CD14-positive monocyte (primary cell): ENCODE data around the gene RNF19B. TPM values are rescaled to one million over a fixed set of nuclear protein-coding genes. Genes with fewer than 3 reads are reported as not detected.

Source experiments
- DNase-seq, 3 donors: peaks; one replicate each; pipeline ENCODE4 v3.0.0-alpha.2; 2011 to 2022
- H2AFZ ChIP-seq: 2 replicates; pipeline ENCODE4 v1.6.0; 2012; ENCODE audit warnings: mild to moderate bottlenecking, low read depth, low read length, inconsistent platforms; ENCODE audit not compliant: insufficient read depth, poor library complexity, severe bottlenecking
- H3K27ac ChIP-seq, 2 donors: 1 replicate in 1 of 2; 2 replicates in 1 of 2; pipeline ENCODE4 v1.5.1; 2012 to 2013; ENCODE audit warnings: low read length in 2 of 2, control low read depth in 1 of 2, inconsistent platforms in 1 of 2, low read depth in 1 of 2, mild to moderate bottlenecking in 1 of 2
- H3K27me3 ChIP-seq, 2 donors: one replicate each; pipeline versions ENCODE4 v1.6.0 to v1.6.1; 2011 to 2013; ENCODE audit warnings: low read length in 2 of 2; ENCODE audit not compliant: control insufficient read depth in 2 of 2, insufficient read depth in 2 of 2
- H3K36me3 ChIP-seq, 2 donors: replicated peaks in 1 of 2; 1 replicate in 1 of 2; 2 replicates in 1 of 2; pipeline versions ENCODE4 v1.5.1 to v1.6.1; 2012 to 2013; ENCODE audit warnings: low read length in 2 of 2, control low read depth in 1 of 2, inconsistent platforms in 1 of 2, mild to moderate bottlenecking in 1 of 2; ENCODE audit not compliant: insufficient read depth in 2 of 2, control insufficient read depth in 1 of 2
- H3K4me1 ChIP-seq, 2 donors: 1 replicate in 1 of 2; 2 replicates in 1 of 2; pipeline versions ENCODE4 v1.5.1 to v1.6.1; 2012 to 2013; ENCODE audit warnings: low read length in 2 of 2, control low read depth in 1 of 2, inconsistent platforms in 1 of 2, mild to moderate bottlenecking in 1 of 2, moderate library complexity in 1 of 2; ENCODE audit not compliant: insufficient read depth in 2 of 2, control insufficient read depth in 1 of 2
- H3K4me2 ChIP-seq: replicated peaks from 2 replicates; pipeline ENCODE3; 2012; ENCODE audit warnings: low read length, moderate library complexity, mild to moderate bottlenecking; ENCODE audit not compliant: poor library complexity, severe bottlenecking; ENCODE audit errors: extremely low read depth
- H3K4me3 ChIP-seq, 3 experiments: fragments of 200-600 bp in 1 of 3; sonication (generic) in 1 of 3; replicated peaks in 1 of 3; 1 replicate in 2 of 3; 2 replicates in 1 of 3; pipeline ENCODE4 v1.5.1; 2011 to 2013; ENCODE audit warnings: low read length in 3 of 3, mild to moderate bottlenecking in 3 of 3, control low read depth in 2 of 3, low read depth in 2 of 3, inconsistent platforms in 1 of 3, moderate library complexity in 1 of 3
- H3K79me2 ChIP-seq: 2 replicates; pipeline ENCODE4 v1.6.0; 2012; ENCODE audit warnings: mild to moderate bottlenecking, control low read depth, inconsistent platforms, low read length, moderate library complexity; ENCODE audit not compliant: insufficient read depth
- H3K9ac ChIP-seq: 2 replicates; pipeline ENCODE4 v1.6.0; 2017; ENCODE audit warnings: low read length, mild to moderate bottlenecking; ENCODE audit not compliant: insufficient read depth, poor library complexity, severe bottlenecking
- H3K9me3 ChIP-seq, 2 donors: replicated peaks in 1 of 2; 1 replicate in 1 of 2; 2 replicates in 1 of 2; pipeline versions ENCODE4 v1.5.1 to v1.6.1; 2012 to 2013; ENCODE audit warnings: low read length in 2 of 2, control low read depth in 1 of 2; ENCODE audit not compliant: control insufficient read depth in 1 of 2, insufficient read depth in 1 of 2
- H4K20me1 ChIP-seq: 2 replicates; pipeline ENCODE4 v1.6.0; 2012; ENCODE audit warnings: mild to moderate bottlenecking, low read length, control low read depth, moderate library complexity; ENCODE audit not compliant: insufficient read depth
- H3K27ac Mint-ChIP-seq, 7 donors: one replicate each; pipeline ENCODE4 v1.8.0; 2020; ENCODE audit warnings: mild to moderate bottlenecking in 7 of 7, mixed read lengths in 7 of 7, moderate library complexity in 6 of 7, inconsistent platforms in 2 of 7
- H3K27me3 Mint-ChIP-seq, 3 donors: one replicate each; pipeline ENCODE4 v1.8.0; 2021 to 2022; ENCODE audit warnings: low read depth in 3 of 3, mild to moderate bottlenecking in 3 of 3, mixed read lengths in 3 of 3, moderate library complexity in 3 of 3, inconsistent platforms in 1 of 3
- H3K36me3 Mint-ChIP-seq, 2 donors: one replicate each; pipeline ENCODE4 v1.8.0; 2020; ENCODE audit warnings: mixed read lengths in 2 of 2, inconsistent platforms in 1 of 2, mild to moderate bottlenecking in 1 of 2
- H3K4me1 Mint-ChIP-seq: one replicate; pipeline ENCODE4 v1.8.0; 2020; ENCODE audit warnings: mild to moderate bottlenecking, mixed read lengths
- H3K4me3 Mint-ChIP-seq, 2 donors: one replicate each; pipeline ENCODE4 v1.8.0; 2020; ENCODE audit warnings: mild to moderate bottlenecking in 2 of 2, mixed read lengths in 2 of 2, moderate library complexity in 1 of 2
- H3K9me3 Mint-ChIP-seq, 7 donors: one replicate each; pipeline ENCODE4 v1.8.0; 2020 to 2022; ENCODE audit warnings: mixed read lengths in 7 of 7, mild to moderate bottlenecking in 6 of 7, moderate library complexity in 6 of 7, inconsistent platforms in 2 of 7
- WGBS: methylation state at CpG from one replicate; pipeline ENCODE4 v1.1.5; 2013; ENCODE audit warnings: missing lambda C conversion rate; ENCODE audit not compliant: insufficient coverage; 5-methylcytosine and 5-hydroxymethylcytosine counted together
- intact Hi-C, 2 donors: fragments of 100-400 bp; cut with micrococcal nuclease; formaldehyde crosslinking; loops; one replicate each; pipeline versions ENCODE4 v1.15.0 to v1.15.1; 2023
- polyA plus RNA-seq, 3 donors: library from polyadenylated mRNA; depleted of rRNA in 1 of 3; unstranded in 2 of 3; stranded (reverse) in 1 of 3; fragments of 300-500 nt in 2 of 3; fragments of >200 nt in 1 of 3; fragmentation: Illumina TruSeq in 2 of 3; gene quantifications; 1 replicate in 2 of 3; 2 replicates in 1 of 3; pipeline ENCODE4 v1.2.3, GENCODE V29; 2012 to 2021
- TF ChIP-seq, protein P1 (sequence below): fragments of 200-600 bp; IDR thresholded peaks from one replicate; pipeline ENCODE4 v1.8.0; 2022; ENCODE audit warnings: antibody characterized with exemption, mild to moderate bottlenecking

RNF19B gene
- polyA plus RNA-seq, 3 donors = 4.1 to 106 (median 5.8) TPM

DNA sequence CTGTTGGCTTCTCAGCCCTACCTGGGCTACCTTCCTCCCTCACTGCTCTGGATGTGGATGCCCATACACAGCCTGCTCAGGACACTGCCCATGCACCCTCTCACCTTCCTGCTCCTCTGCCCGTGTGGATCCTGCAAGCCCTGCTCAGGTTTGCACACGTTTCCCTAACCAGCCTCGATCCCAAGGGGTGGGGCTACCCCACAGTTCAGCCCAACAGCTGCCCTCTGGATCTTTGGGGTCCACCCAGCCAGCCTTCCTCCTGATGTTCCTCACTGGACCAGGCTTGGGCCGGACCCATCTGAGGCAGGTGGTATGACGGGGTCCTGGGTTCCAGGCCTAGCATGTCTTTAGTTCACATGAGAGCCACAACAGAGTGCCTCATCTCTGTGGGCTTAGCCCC lies 68.2 kb downstream of the RNF19B start:
- Mint-ChIP-seq H3K4me3 (no peak overlapping the region), H3K27ac (no peak overlapping the region), H3K36me3 (peaks cover 0 to 7% of the 10 kb centered on the region in 2 donors), H3K4me1 (peaks cover 18% of the 10 kb centered on the region), H3K9me3 (peaks cover 4 to 17% (median 12%) of the 10 kb centered on the region in 7 donors), H3K27me3 (peaks cover 70 to 96% (median 75%) of the 10 kb centered on the region in 3 donors)
- Histone ChIP-seq H3K27me3 (peaks cover 46 to 71% of the 10 kb centered on the region in 2 donors), H3K4me3 (no peak overlapping the region), H2AFZ (no peak overlapping the region), H4K20me1 (no peaks in the 10 kb centered on the region), H3K36me3 (no peaks in the 10 kb centered on the region), H3K27ac (no peak overlapping the region), H3K4me1 (peaks cover 4 to 16% of the 10 kb centered on the region in 2 donors), H3K9me3 (peaks cover 4 to 15% of the 10 kb centered on the region in 2 donors), H3K79me2 (no peaks in the 10 kb centered on the region), H3K4me2 (no peak overlapping the region), H3K9ac (no peak overlapping the region)
- 89% methylated on average over 5 of the region's 5 CpGs for WGBS
- TF ChIP-seq, protein P1, sequence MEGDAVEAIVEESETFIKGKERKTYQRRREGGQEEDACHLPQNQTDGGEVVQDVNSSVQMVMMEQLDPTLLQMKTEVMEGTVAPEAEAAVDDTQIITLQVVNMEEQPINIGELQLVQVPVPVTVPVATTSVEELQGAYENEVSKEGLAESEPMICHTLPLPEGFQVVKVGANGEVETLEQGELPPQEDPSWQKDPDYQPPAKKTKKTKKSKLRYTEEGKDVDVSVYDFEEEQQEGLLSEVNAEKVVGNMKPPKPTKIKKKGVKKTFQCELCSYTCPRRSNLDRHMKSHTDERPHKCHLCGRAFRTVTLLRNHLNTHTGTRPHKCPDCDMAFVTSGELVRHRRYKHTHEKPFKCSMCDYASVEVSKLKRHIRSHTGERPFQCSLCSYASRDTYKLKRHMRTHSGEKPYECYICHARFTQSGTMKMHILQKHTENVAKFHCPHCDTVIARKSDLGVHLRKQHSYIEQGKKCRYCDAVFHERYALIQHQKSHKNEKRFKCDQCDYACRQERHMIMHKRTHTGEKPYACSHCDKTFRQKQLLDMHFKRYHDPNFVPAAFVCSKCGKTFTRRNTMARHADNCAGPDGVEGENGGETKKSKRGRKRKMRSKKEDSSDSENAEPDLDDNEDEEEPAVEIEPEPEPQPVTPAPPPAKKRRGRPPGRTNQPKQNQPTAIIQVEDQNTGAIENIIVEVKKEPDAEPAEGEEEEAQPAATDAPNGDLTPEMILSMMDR = no peak
- DNase-seq = no peak
- intact Hi-C loops = no loop called here

DNA sequence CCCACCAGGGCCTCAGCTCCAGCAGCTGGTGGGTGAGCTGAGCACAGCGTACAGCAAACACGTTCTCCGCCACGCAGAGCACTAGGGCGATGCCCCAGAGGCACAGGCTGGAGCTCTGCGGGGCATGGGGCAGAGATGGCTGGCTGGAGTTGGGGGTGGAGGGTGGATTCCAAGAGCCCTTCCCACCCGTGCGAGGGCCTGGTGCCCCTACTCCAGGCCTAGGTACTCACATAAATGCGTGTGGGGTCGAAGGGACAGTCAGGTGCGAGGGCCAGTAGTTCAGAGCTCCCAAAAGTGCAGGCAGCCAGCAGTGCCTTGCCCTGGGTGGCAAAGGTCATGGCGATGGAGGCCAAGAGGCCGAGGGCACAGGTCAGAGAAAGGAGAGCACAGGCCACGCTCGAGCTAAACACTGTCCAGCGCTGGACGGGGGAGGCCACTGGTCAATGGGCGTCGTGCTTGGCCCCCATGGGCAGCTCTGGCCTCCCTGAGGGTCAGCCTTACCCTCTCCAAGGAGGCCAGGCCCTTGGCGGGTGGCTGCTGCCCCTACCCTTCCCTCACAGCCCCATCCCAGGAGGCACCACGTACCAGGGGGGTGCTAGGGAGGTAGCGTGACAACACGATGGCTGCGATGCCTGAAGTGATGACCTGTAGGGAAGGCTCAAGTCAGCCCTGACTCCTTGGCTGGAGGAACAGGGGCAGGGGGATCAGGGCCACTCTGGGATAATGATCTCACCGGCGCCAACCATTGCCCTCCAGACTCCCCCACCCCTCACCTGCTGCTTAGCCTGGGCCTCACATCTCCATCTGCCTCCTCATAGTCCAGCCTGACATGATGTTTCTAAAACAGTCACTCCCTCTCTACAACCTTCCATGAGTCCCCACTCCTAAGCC lies 69.0 kb downstream of the RNF19B start:
- peak overlapping the region in 1 of 7 donors; percentile 30 for H3K27ac Mint-ChIP-seq
- peaks cover 15% of the 10 kb centered on the region for H3K4me1 Mint-ChIP-seq
- peaks cover 44 to 74% of the 10 kb centered on the region in 2 donors for H3K27me3 ChIP-seq

More for the DNA sequence above, 69.0 kb downstream of the RNF19B start:
- no peaks in the 10 kb centered on the region for H4K20me1 ChIP-seq
- Mint-ChIP-seq H3K36me3 (peaks cover 0 to 7% of the 10 kb centered on the region in 2 donors), H3K9me3 (peaks cover 4 to 15% (median 12%) of the 10 kb centered on the region in 7 donors), H3K4me3 (peak overlapping the region in 1 of 2 donors; percentile 18), H3K27me3 (peaks cover 75 to 98% (median 77%) of the 10 kb centered on the region in 3 donors)
- no peak overlapping the region for H3K4me3 ChIP-seq
- H3K4me2 ChIP-seq = no peak overlapping the region
- no peak overlapping the region for H3K27ac ChIP-seq
- no peak overlapping the region for H2AFZ ChIP-seq
- TF ChIP-seq, protein P1 = no peak
- no peak for DNase-seq
- no peaks in the 10 kb centered on the region for H3K79me2 ChIP-seq
- WGBS = 97% methylated on average over 7 of the region's 26 CpGs
- H3K4me1 ChIP-seq = peaks cover 4 to 10% of the 10 kb centered on the region in 2 donors
- intact Hi-C loops = no loop called here
- H3K36me3 ChIP-seq = no peaks in the 10 kb centered on the region
- H3K9me3 ChIP-seq = peaks cover 4 to 11% of the 10 kb centered on the region in 2 donors
- no peak overlapping the region for H3K9ac ChIP-seq
